Measurements from ENCODE around the gene STARD3. TPM values are rescaled to one million over a fixed set of nuclear protein-coding genes. Genes with fewer than 3 reads are reported as not detected.

The STARD3 gene
- total RNA-seq, 1 experiment from 2014 or later: 55.5 TPM

GRCh38 chr17:39670746-39671145, 33.8 kb downstream of the STARD3 start:
- POLR2A ChIA-PET: no interaction called here
- CTCF ChIA-PET: interaction anchor here (0.8 to 4.9 kb wide), 7 partner anchors 12 to 123 kb away, joined by 3 to 44 read pairs (median 4); partner anchors contain the start of gene PGAP3
- Mint-ChIP-seq H3K9me3 (ENCODE audit: unreplicated experiment) (no peaks in the 10 kb centered on the region), H3K27ac (ENCODE audit: unreplicated experiment) (no peak overlapping the region), H3K36me3 (ENCODE audit: insufficient read depth, unreplicated experiment) (peaks cover 6% of the 10 kb centered on the region), H3K4me3 (ENCODE audit: unreplicated experiment) (no peak overlapping the region), H3K4me1 (ENCODE audit: low read depth, unreplicated experiment) (peaks cover 12% of the 10 kb centered on the region), H3K27me3 (ENCODE audit: insufficient read depth, unreplicated experiment) (peaks cover 4% of the 10 kb centered on the region)
- no TSS peak for BruUV-seq (replicated peaks)
- Histone ChIP-seq H3K36me3 (ENCODE audit: control insufficient read depth, insufficient read depth, low read length) (no peaks in the 10 kb centered on the region), H3K4me1 (peaks cover 24% of the 10 kb centered on the region), H3K27me3 (replicated peaks; ENCODE audit: control insufficient read depth, insufficient read depth, low read length) (no peaks in the 10 kb centered on the region), H3K4me3 (ENCODE audit: low read depth, low read length) (no peak overlapping the region), H3K9me3 (no peaks in the 10 kb centered on the region)
- no peak for DNase-seq
- intact Hi-C loops (cut with micrococcal nuclease; ENCODE audit: unreplicated experiment): no loop called here
- TF ChIP-seq CTCF (IDR thresholded peaks at IDR 0.05; ENCODE audit: insufficient read depth in 1 of 2, low read depth in 1 of 2, low read length in 1 of 2, severe bottlenecking in 1 of 2, unreplicated experiment in 1 of 2): no peak

GRCh38 chr17:39671651-39672521, 34.9 kb downstream of the STARD3 start:
- H3K9me3 Mint-ChIP-seq (ENCODE audit: unreplicated experiment): no peaks in the 10 kb centered on the region
- intact Hi-C loops (cut with micrococcal nuclease; ENCODE audit: unreplicated experiment): loop anchor here (1.0 kb wide), 1 partner anchor 50 kb away; no protein-coding TSS in a partner anchor
- peak in 1 of 2 experiments; percentile 60 for DNase-seq
- TF ChIP-seq CTCF (IDR thresholded peaks at IDR 0.05; ENCODE audit: insufficient read depth in 1 of 2, low read depth in 1 of 2, low read length in 1 of 2, severe bottlenecking in 1 of 2, unreplicated experiment in 1 of 2): peak; percentile 69 to 76
- Histone ChIP-seq H3K4me3 (ENCODE audit: low read depth, low read length) (no peak overlapping the region), H3K9me3 (no peaks in the 10 kb centered on the region), H3K27me3 (replicated peaks; ENCODE audit: control insufficient read depth, insufficient read depth, low read length) (no peaks in the 10 kb centered on the region), H3K4me1 (peaks cover 25% of the 10 kb centered on the region), H3K36me3 (ENCODE audit: control insufficient read depth, insufficient read depth, low read length) (no peaks in the 10 kb centered on the region)
- H3K27me3 Mint-ChIP-seq (ENCODE audit: insufficient read depth, unreplicated experiment): peaks cover 4% of the 10 kb centered on the region
- no TSS peak for BruUV-seq (replicated peaks)
- H3K36me3 Mint-ChIP-seq (ENCODE audit: insufficient read depth, unreplicated experiment): peaks cover 11% of the 10 kb centered on the region
- H3K4me1 Mint-ChIP-seq (ENCODE audit: low read depth, unreplicated experiment): peaks cover 12% of the 10 kb centered on the region
- no peak overlapping the region for H3K27ac Mint-ChIP-seq (ENCODE audit: unreplicated experiment)
- no peak overlapping the region for H3K4me3 Mint-ChIP-seq (ENCODE audit: unreplicated experiment)
- ChIA-PET POLR2A (no interaction called here), CTCF (interaction anchor here (0.6 to 4.9 kb wide), 15 partner anchors 16 to 362 kb away, joined by 3 to 44 read pairs (median 3); partner anchors contain the start of genes ERBB2, PGAP3 and STARD3)

- H3K27ac Mint-ChIP-seq (ENCODE audit: unreplicated experiment): no peak overlapping the region
- H3K9me3 Mint-ChIP-seq (ENCODE audit: unreplicated experiment): no peaks in the 10 kb centered on the region
- Histone ChIP-seq H3K4me1 (peaks cover 19% of the 10 kb centered on the region), H3K9me3 (no peaks in the 10 kb centered on the region), H3K4me3 (ENCODE audit: low read depth, low read length) (no peak overlapping the region), H3K27me3 (replicated peaks; ENCODE audit: control insufficient read depth, insufficient read depth, low read length) (no peaks in the 10 kb centered on the region), H3K36me3 (ENCODE audit: control insufficient read depth, insufficient read depth, low read length) (no peaks in the 10 kb centered on the region)
- ChIA-PET CTCF (interaction anchor here (0.8 to 4.9 kb wide), 11 partner anchors 15 to 66 kb away, joined by 3 to 44 read pairs (median 3); partner anchors contain the start of genes PGAP3 and STARD3), POLR2A (no interaction called here)
- BruUV-seq (replicated peaks): no TSS peak
- H3K4me3 Mint-ChIP-seq (ENCODE audit: unreplicated experiment): no peak overlapping the region
- peaks cover 4% of the 10 kb centered on the region for H3K27me3 Mint-ChIP-seq (ENCODE audit: insufficient read depth, unreplicated experiment)
- intact Hi-C loops (cut with micrococcal nuclease; ENCODE audit: unreplicated experiment): loop anchor here (1.0 kb wide), 1 partner anchor 50 kb away; no protein-coding TSS in a partner anchor
- no peak for DNase-seq
- peaks cover 12% of the 10 kb centered on the region for H3K4me1 Mint-ChIP-seq (ENCODE audit: low read depth, unreplicated experiment)
- TF ChIP-seq CTCF (IDR thresholded peaks at IDR 0.05; ENCODE audit: insufficient read depth in 1 of 2, low read depth in 1 of 2, low read length in 1 of 2, severe bottlenecking in 1 of 2, unreplicated experiment in 1 of 2): no peak
- H3K36me3 Mint-ChIP-seq (ENCODE audit: insufficient read depth, unreplicated experiment): peaks cover 11% of the 10 kb centered on the region
Measured at GRCh38 chr17:39672522-39673334, 35.8 kb downstream of the STARD3 start.

All from Caco-2 (cell line).